ENCODE measurements around the gene EXOC4.

EXOC4 gene

GRCh38 chr7:133679977-133680376 is 427.1 kb downstream of the EXOC4 start:
- DNase-seq = no peak

GRCh38 chr7:133681529-133681928 is 428.7 kb downstream of the EXOC4 start:
- DNase-seq = no peak

- DNase-seq = no peak
Measured at GRCh38 chr7:133682364-133683181, 429.7 kb downstream of the EXOC4 start.

GRCh38 chr7:133683182-133683454 is 430.2 kb downstream of the EXOC4 start:
- DNase-seq = no peak

DNA sequence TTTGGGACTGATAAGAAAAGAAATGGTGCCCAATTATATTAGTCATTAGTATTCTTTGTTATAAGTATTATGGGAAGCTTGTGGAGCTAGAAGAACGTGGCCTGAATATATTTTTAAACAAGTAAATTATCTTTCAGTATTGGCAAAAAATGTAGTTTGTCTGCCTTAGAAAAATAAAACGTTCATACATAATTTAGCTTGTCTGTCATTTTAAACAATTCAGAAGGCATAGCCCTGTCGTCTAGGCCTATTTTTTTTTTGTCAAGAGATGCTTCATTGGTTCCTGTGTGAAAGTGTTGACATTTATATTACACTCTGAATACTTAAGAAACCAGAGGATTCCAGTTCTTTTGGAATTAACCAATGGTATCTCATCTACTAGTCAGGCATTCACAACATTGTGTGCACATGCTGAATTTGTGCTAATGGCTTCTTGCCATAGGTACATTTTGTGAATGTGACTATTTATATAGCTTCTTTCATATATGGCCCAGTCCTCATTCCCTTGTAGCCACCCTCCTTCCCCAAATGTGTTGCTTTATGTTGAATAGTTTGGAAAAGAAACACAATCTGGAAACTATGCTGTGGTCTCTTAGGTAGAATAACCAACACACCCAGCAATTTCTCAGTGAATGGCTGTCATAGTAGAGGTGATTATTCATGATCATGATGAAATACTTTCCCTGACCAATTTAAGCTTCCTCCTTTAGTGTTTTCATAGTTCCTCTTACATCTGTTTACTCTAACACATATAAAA is 435.8 kb downstream of the EXOC4 start:
- peak; percentile 61 for DNase-seq

- DNase-seq = no peak
Measured at GRCh38 chr7:133690740-133691139, 437.9 kb downstream of the EXOC4 start.

DNA sequence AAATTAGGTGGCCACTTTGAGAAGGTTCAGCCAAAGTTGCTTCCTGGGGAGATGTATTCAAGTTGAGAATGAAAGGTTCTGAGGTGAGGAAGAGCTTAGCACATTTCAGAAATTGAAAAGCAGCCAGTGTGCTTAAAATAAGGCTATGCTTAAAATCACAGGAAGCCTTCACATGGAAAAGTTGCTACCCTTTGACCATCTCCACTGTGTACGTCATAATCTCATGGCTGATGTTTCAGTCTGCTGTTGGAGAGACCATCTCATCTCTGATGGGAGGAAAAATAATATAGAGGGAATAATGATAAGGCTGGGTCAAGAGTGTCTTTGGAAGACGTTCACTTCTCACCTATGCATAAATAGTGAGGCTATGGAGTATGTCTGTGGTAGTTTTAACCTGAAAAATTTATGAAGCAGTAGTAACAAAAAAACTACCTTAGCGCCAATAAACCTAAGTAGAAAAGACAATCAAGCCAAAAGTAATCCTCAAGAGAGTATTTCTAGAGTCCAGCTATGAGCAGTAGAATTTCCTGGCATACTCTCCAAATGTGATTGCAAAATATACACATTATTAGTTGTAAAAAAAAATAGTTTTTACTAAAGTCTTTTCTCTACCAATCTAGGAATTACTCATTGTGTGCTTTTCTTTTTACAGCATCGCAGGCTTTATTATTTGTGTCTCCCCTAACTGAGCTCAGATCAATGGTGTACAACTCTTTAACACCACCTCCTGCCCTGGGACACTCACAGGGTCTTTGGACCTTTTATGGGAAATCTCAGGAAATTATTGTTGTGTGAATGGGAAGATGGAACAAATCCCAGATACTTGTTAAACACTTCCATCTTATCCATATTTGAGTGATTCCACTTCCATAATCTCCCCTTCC is 439.1 kb downstream of the EXOC4 start:
- no peak for DNase-seq

DNA sequence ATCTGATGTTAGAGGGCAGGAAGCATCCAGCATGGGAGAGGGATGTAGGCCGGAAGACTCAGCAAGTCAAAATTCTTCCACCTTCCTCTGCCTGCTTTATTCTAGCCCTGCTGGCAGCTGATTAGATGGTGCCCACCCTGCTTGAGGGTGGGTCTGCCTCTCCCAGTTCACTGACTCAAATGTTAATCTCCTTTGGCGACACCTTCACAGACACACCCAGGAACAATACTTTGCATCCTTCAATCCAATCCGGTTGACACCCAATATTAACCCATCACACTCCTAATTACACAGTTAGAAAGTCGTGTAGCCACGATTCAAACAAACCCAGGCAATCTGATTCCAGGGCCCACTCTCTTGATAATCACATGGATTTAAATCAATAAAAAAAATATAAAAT is 440.4 kb downstream of the EXOC4 start:
- DNase-seq = no peak

- no peak for DNase-seq
Measured at GRCh38 chr7:133696056-133696455, 443.2 kb downstream of the EXOC4 start.

DNA sequence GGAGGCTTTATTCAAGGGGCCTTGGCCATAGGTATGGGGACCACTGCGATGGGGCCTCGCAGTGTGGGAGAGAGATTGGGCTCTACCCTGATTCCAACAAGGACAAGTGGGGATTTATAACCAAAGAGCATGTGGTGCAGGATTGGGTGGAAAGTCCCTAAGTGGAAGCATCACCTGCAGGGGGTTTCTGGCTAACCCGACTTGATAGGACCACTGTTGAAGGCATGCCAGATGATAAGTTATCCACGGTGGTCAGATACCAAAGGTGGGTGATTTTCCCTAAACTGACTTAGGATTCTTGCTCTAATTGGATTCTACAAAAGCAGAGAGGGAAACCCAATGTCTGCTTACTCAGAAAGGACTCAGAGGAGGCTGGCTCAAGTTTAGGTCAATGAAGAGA is 444.7 kb downstream of the EXOC4 start:
- no peak for DNase-seq

DNA sequence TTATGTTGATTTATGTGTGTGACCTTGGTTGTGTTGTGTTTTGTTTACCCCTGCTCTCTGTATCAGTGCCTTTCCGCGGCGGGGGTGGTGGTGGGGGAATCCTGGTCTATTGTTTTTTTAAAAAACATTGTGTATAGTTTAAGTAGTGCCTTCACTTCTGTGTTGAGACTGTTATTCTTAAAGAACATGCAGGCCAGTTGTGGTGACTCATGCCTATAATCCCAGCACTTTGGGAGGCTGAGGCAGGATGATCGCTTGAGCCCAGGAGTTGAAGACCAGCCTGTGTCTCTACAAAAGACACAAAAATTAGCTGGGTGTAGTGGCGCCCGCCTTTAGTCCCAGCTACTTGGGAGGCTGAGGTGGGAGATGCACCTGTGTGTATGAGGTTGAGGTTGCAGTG is 445.2 kb downstream of the EXOC4 start:
- DNase-seq = no peak

GRCh38 chr7:133699386-133699785 is 446.5 kb downstream of the EXOC4 start:
- DNase-seq = no peak

DNA sequence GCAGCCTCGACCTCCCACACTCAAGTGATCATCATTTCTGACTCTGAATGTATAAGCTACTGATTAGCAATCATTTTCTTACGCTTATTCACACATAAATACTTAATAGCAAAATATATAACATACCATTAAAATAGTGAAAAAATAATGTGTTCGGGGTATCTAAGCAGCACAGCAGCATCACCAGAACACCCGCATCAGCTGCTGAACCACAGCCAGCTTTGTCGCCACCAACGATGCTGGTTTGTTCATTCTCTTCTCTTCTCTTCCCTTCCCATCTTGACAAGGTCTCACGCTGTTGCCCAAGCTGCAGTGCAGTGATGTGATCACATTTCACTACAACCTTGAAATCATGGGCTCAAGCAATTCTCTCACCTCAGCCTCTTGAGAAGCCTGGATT is 449.2 kb downstream of the EXOC4 start:
- DNase-seq = no peak

- DNase-seq = no peak
Measured at GRCh38 chr7:133702960-133703359, 450.1 kb downstream of the EXOC4 start.

- no peak for DNase-seq
Measured at GRCh38 chr7:133703547-133703946, 450.7 kb downstream of the EXOC4 start.

DNA sequence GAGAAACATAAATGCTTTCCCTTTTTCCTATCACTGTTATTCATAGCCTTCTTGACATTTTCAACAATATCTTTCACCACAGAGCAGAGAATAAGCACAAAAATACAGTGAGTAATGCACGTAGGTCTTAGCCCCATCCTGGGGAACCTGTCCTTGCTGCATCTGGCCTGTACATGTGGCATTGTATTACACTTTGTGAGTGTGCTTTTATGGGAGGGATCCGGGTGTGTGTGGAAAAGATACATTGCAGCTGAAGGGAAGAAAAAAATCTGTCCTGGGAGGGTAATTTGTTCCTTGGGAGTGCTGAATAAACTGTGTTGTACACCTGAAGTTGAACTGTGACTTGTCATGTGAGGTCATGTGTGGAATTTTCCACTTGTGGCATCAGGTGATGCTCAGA is 451.6 kb downstream of the EXOC4 start:
- DNase-seq = no peak

GRCh38 chr7:133705596-133705995 is 452.7 kb downstream of the EXOC4 start:
- no peak for DNase-seq

DNA sequence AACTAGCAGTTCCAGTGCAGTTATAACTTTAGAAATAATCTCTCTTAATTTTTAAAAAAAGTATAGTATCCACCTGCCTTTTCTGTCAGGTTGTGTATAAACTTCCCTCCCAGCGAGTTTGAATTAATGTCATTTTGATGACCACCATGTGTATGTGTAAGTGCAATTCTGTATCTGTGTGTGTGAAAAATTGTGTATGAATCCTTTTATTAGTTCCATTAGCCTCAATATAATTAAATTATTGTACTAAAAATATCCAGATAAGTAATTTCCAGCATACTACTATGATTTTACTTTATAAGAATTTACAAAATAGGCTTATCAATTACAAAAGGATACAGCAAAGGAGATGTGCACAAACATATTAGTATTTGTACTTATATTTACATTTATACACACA is 453.1 kb downstream of the EXOC4 start:
- DNase-seq = no peak

- DNase-seq = no peak
Measured at GRCh38 chr7:133709036-133709880, 456.4 kb downstream of the EXOC4 start.

DNA sequence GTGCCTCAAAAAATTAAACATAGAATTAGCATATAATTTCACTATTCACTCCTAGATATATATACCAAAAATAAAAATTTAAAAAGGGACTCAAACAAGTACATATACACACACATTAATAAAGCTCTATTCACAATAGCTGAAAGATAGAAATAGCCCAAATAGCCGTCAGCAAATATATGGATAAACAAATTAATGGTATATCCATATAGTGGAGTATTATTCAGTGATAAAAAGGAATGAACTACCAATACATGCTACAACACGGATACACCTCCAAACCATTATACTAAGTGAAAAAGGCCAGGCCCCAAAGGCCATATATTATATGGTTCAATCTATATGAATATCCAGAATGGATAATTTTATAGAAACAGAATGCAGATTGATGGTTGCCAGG is 459.7 kb downstream of the EXOC4 start:
- no peak for DNase-seq

DNA sequence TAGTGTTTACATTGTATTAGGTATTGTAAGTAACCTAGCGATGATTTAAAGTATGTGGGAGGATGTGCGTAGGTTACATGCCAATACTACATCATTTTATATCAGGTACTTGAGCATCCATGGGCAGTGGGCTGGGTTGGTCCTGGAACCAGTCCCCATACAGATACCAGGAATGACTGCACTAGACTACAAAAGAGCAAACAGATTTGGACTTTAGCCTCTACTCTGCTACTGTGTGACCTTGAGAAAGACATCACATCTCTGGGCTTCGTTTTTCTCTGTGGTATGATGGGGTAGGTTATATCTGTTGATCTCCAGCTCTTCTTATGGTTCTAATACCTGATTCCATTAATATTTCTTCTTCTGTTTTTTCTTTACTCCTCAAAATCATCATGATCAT is 461.8 kb downstream of the EXOC4 start:
- DNase-seq = no peak

- DNase-seq = no peak
Measured at GRCh38 chr7:133718131-133718530, 465.3 kb downstream of the EXOC4 start.

DNA sequence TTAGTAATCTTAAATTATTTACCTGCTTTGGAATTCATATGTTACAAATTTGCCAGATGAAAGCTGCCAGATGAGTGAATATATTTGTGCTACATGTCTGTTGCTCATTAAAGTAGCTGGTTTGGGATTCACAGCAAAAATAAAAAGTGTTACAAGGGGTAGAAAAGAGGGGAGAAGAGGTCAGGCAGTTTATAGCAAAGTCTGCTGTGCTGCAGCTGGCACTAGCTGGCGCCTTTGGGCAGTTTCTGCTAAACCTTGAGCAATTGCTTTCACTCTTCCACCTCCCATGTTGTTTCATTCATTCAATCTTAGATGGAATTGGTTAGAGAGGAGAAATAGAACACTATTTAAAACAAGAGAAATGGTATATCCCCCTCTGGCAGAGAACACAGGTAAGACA is 470.2 kb downstream of the EXOC4 start:
- no peak for DNase-seq
